Measurements from ENCODE around the gene LSM5.

The LSM5 gene

GRCh38 chr7:32494946-32495297 lies 4.7 kb upstream of the LSM5 start:
- peak overlapping the region; percentile 68 for H3K4me3 ChIP-seq (ENCODE audit: low read depth, low read length)
- TF ChIP-seq CTCF (IDR thresholded peaks at IDR 0.05; ENCODE audit: low read depth, low read length), result no peak

- H3K4me3 ChIP-seq (ENCODE audit: low read depth, low read length), result peak overlapping the region; percentile 88
- no peak for TF ChIP-seq CTCF (IDR thresholded peaks at IDR 0.05; ENCODE audit: low read depth, low read length)
Measured at GRCh38 chr7:32489788-32490126, 423 bp downstream of the LSM5 start.

GRCh38 chr7:32481921-32482320 lies 8.3 kb downstream of the LSM5 start:
- no peak overlapping the region for H3K4me3 ChIP-seq (ENCODE audit: low read depth, low read length)
- no peak for TF ChIP-seq CTCF (IDR thresholded peaks at IDR 0.05; ENCODE audit: low read depth, low read length)

- TF ChIP-seq CTCF (IDR thresholded peaks at IDR 0.05; ENCODE audit: low read depth, low read length), result no peak
- no peak overlapping the region for H3K4me3 ChIP-seq (ENCODE audit: low read depth, low read length)
Measured at GRCh38 chr7:32481176-32481575, 9.0 kb downstream of the LSM5 start.

- H3K4me3 ChIP-seq (ENCODE audit: low read depth, low read length), result no peak overlapping the region
- peak; percentile 90 for TF ChIP-seq CTCF (IDR thresholded peaks at IDR 0.05; ENCODE audit: low read depth, low read length)
Measured at GRCh38 chr7:32479574-32480200, 10.5 kb downstream of the LSM5 start.

- TF ChIP-seq CTCF (IDR thresholded peaks at IDR 0.05; ENCODE audit: low read depth, low read length), result no peak
- no peak overlapping the region for H3K4me3 ChIP-seq (ENCODE audit: low read depth, low read length)
Measured at GRCh38 chr7:32477649-32477980, 12.6 kb downstream of the LSM5 start.

GRCh38 chr7:32476816-32477648 lies 13.1 kb downstream of the LSM5 start:
- TF ChIP-seq CTCF (IDR thresholded peaks at IDR 0.05; ENCODE audit: low read depth, low read length), result no peak
- no peak overlapping the region for H3K4me3 ChIP-seq (ENCODE audit: low read depth, low read length)

All from WI38 (cell line).